Left hindlimb (tissue), 1 donor: ENCODE results near the gene PARD3.

Source experiments
- DNase-seq: peaks from one replicate; pipeline ENCODE4 v3.0.0-alpha.2; 2018

Gene PARD3

GRCh38 chr10:34190580-34190979 is 624.5 kb downstream of the PARD3 start:
- DNase-seq, result no peak

- DNase-seq, result no peak
These were observed 625.3 kb downstream of the PARD3 start for GRCh38 chr10:34189830-34190229.

GRCh38 chr10:34188221-34188620 is 626.9 kb downstream of the PARD3 start:
- no peak for DNase-seq

- no peak for DNase-seq
These were observed 627.9 kb downstream of the PARD3 start for GRCh38 chr10:34187201-34187600.

- no peak for DNase-seq
These were observed 628.4 kb downstream of the PARD3 start for GRCh38 chr10:34186745-34187144.

GRCh38 chr10:34185998-34186397 is 629.1 kb downstream of the PARD3 start:
- no peak for DNase-seq

- no peak for DNase-seq
These were observed 630.1 kb downstream of the PARD3 start for GRCh38 chr10:34184939-34185386.

GRCh38 chr10:34184397-34184796 is 630.7 kb downstream of the PARD3 start:
- no peak for DNase-seq

GRCh38 chr10:34183016-34183796 is 631.9 kb downstream of the PARD3 start:
- no peak for DNase-seq

GRCh38 chr10:34181553-34182300 is 633.4 kb downstream of the PARD3 start:
- peak; percentile 53 for DNase-seq

GRCh38 chr10:34180749-34181148 is 634.3 kb downstream of the PARD3 start:
- no peak for DNase-seq

- DNase-seq, result no peak
These were observed 635.8 kb downstream of the PARD3 start for GRCh38 chr10:34179280-34179679.

GRCh38 chr10:34178756-34179155 is 636.3 kb downstream of the PARD3 start:
- no peak for DNase-seq

GRCh38 chr10:34178196-34178595 is 636.9 kb downstream of the PARD3 start:
- DNase-seq, result no peak

GRCh38 chr10:34177445-34177844 is 637.7 kb downstream of the PARD3 start:
- DNase-seq, result no peak

GRCh38 chr10:34176351-34176750 is 638.7 kb downstream of the PARD3 start:
- no peak for DNase-seq

GRCh38 chr10:34175121-34175520 is 640.0 kb downstream of the PARD3 start:
- DNase-seq, result no peak

GRCh38 chr10:34172936-34173533 is 642.1 kb downstream of the PARD3 start:
- no peak for DNase-seq

GRCh38 chr10:34171957-34172527 is 643.1 kb downstream of the PARD3 start:
- no peak for DNase-seq

- DNase-seq, result no peak
These were observed 645.4 kb downstream of the PARD3 start for GRCh38 chr10:34169677-34170076.

GRCh38 chr10:34169131-34169530 is 646.0 kb downstream of the PARD3 start:
- DNase-seq, result no peak

- DNase-seq, result no peak
These were observed 646.7 kb downstream of the PARD3 start for GRCh38 chr10:34168439-34168838.

GRCh38 chr10:34166823-34167222 is 648.3 kb downstream of the PARD3 start:
- no peak for DNase-seq
